NOMO-1 treated with DMSO at 0.1 percent for 48 hours (cell line): ENCODE results near the gene VAMP2.

Experiments used
- DNase-seq: peaks from one replicate; lab custom pipeline; 2025; ENCODE audit not compliant: unreplicated experiment; lab: John Stamatoyannopoulos, UW

Gene VAMP2

GRCh38 chr17:8162233-8162996 is at the start of gene VAMP2:
Gene VAMP2, minus strand, starts transcription at chr17:8162948. Its CDS starts 69 bp downstream, at chr17:8162879.
- DNase-seq: peak; percentile 53

GRCh38 chr17:8210761-8211458 is 48.2 kb upstream of the VAMP2 start:
- no peak for DNase-seq

GRCh38 chr17:8209907-8210760 is 47.4 kb upstream of the VAMP2 start, which contains the start of gene AURKB:
Gene AURKB, minus strand, starts transcription at chr17:8210575. Its CDS starts 351 bp downstream, at chr17:8210224.
- peak; percentile 89 for DNase-seq

- no peak for DNase-seq
Measured at GRCh38 chr17:8206536-8206935, 43.8 kb upstream of the VAMP2 start.

- no peak for DNase-seq
Measured at GRCh38 chr17:8204761-8205555, 42.2 kb upstream of the VAMP2 start.

GRCh38 chr17:8192070-8192815 is 29.5 kb upstream of the VAMP2 start:
- DNase-seq: peak; percentile 90

GRCh38 chr17:8190506-8190905 is 27.8 kb upstream of the VAMP2 start:
- peak; percentile 71 for DNase-seq

GRCh38 chr17:8189711-8190477 is 27.1 kb upstream of the VAMP2 start, which contains the start of gene BORCS6:
Gene BORCS6, minus strand, starts transcription at chr17:8190180. Its CDS starts 40 bp downstream, at chr17:8190140.
- peak; percentile 99 for DNase-seq

GRCh38 chr17:8189041-8189710 is 26.4 kb upstream of the VAMP2 start:
- no peak for DNase-seq

GRCh38 chr17:8188263-8188839 is 25.6 kb upstream of the VAMP2 start:
- DNase-seq: no peak

- DNase-seq: peak; percentile 97
Measured at GRCh38 chr17:8187517-8188262, 24.9 kb upstream of the VAMP2 start.

GRCh38 chr17:8186787-8187516 is 24.2 kb upstream of the VAMP2 start:
- peak; percentile 89 for DNase-seq

- DNase-seq: no peak
Measured at GRCh38 chr17:8186446-8186786, 23.7 kb upstream of the VAMP2 start.

- peak; percentile 48 for DNase-seq
Measured at GRCh38 chr17:8185582-8186445, 23.1 kb upstream of the VAMP2 start.

- no peak for DNase-seq
Measured at GRCh38 chr17:8176998-8177731, 14.4 kb upstream of the VAMP2 start.
